ENCODE measurements around the gene SLPI.

SLPI gene

DNA sequence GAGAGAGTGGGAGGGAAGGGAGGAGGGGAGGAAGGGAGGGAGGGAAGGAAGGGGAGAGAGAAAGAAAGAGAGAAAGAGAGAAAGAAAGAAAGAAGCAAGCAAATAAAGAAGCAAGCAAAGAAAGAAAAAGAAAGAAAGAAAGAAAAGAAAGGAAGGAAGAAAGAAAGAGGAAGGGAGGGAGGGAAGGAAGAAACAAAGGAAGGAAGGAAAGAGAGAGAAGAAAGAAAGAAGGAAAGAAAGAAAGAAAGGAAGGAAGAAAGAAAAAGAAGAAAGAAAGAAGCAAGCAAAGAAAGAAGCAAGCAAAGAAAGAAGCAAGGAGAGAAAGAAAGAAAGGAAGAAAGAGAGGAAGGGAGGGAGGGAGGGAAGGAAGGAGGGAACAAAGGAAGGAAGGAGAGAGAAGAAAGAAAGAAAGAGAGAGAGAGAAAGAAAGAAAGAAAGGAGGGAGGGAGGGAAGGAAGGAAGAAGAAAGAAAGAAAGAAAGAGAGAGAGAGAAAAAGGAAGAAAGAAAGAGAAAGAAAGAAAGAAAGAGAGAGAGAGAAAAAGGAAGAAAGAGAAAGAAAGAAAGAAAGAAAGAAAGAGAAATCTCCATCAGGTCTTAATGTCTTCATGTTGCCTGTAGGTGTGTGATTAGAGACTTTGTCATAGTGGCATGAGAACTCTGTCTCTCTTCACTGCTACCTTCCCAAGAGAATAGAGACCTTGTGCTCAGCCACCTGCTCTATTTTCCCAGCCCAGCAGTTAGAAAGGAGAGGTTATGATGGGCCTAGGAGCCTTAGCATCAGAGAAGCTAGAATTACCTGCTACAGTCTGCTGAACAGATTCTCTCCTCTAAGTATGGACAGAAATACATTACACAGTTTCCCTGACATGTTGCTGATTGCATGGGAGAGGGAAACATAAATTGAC is 42.5 kb downstream of the SLPI start:
- DNase-seq: no peak

DNA sequence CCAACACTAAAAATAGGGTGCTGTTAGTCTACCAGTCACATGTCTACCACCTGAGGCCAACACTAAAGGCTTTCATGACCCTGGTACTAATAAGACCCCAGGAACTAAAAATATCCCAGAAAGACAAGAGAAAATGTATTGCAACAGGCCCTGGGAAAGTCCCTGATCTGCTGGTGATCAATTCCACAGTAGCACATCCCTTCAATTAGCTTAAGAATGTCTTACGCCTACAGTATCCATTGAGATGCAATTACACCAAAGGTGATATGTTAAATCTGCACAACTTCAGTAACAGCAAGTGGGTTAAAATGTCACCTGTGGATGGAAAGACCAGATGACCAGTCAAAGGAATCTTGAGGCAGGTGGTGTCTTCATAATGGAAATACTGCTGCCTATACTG is 44.4 kb downstream of the SLPI start:
- no peak for DNase-seq

DNA sequence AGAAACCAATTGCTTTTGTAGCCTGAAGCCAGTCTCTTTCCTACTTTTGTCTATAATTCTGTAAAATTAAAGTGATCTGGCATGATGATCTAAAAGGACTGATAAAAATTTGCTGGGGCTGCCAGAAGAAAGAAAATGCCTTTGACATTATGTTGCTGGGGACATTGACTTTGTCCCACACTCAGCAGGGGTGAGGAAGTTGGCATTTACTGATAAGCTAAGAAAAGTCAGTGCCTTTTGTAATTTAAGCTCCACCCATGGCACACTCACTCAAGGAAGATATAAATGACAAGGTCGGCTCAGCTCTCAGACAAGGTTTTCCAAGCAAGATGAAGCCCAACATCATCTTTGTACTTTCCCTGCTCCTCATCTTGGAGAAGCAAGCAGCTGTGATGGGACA is 47.6 kb downstream of the SLPI start, which contains the start of gene SEMG1:
TSS of gene SEMG1 (plus strand) at position 309 of the 400 bp plus-strand sequence. CDS start at position 330, 21 bp downstream.
- DNase-seq: no peak

All from stimulated activated CD4-positive, alpha-beta T cell treated with anti-CD3 and anti-CD28 coated beads, Interleukin-12 subunit alpha, Interleukin-12 subunit beta, amount 100 ng/mL, for 4 hours (primary cell).